IMR-90 (cell line): ENCODE measurements around the gene MMP24. TPM values are rescaled to one million over a fixed set of nuclear protein-coding genes. Genes with fewer than 3 reads are reported as not detected.

Experiments used
- ATAC-seq: fragments of 200-7000 bp; cut with Tn5 transposase; 2 replicates; pipeline ENCODE4 v1.9.1; 2020; ENCODE audit warnings: low read depth, mild to moderate bottlenecking, moderate library complexity
- BruUV-seq: library from RNA; stranded (reverse); fragments of 400-500 nt; replicated peaks from 2 replicates; lab custom pipeline; 2021; lab: Mats Ljungman, UMichigan
- CTCF ChIA-PET: fragments of 300-600 bp; formaldehyde crosslinking; extraction: SDS; loops from one replicate; lab custom pipeline; 2021; ENCODE audit warnings: antibody characterized with exemption; lab: Yijun Ruan, JAX
- POLR2A ChIA-PET: fragments of 300-600 bp; sonication (Branson Sonifier 250); formaldehyde crosslinking; loops from one replicate; lab custom pipeline; 2022; ENCODE audit warnings: antibody characterized with exemption; ENCODE audit not compliant: unreplicated experiment; lab: Charles Lee
- DNase-seq: peaks from one replicate; pipeline ENCODE4 v3.0.0; 2013
- H2AFZ ChIP-seq: replicated peaks from 2 replicates; pipeline ENCODE3; 2013; ENCODE audit warnings: low read length, mild to moderate bottlenecking; ENCODE audit not compliant: poor library complexity
- H2AK5ac ChIP-seq: 2 replicates; pipeline ENCODE4 v1.6.1; 2013; ENCODE audit warnings: low read depth, low read length, inconsistent platforms
- H2AK9ac ChIP-seq: replicated peaks from 2 replicates; pipeline ENCODE3; 2013; ENCODE audit warnings: mild to moderate bottlenecking, low read depth, low read length, moderate library complexity; ENCODE audit not compliant: poor library complexity
- H2BK120ac ChIP-seq: 2 replicates; pipeline ENCODE4 v1.6.1; 2013; ENCODE audit warnings: low read depth, low read length, inconsistent platforms
- H2BK15ac ChIP-seq: 3 replicates; pipeline ENCODE4 v1.6.1; 2013; ENCODE audit warnings: low read depth, low read length, inconsistent platforms
- H2BK20ac ChIP-seq: 2 replicates; pipeline ENCODE4 v1.6.1; 2013; ENCODE audit warnings: low read depth, mild to moderate bottlenecking, inconsistent platforms, low read length, moderate library complexity
- H2BK5ac ChIP-seq: 2 replicates; pipeline ENCODE4 v1.6.1; 2013; ENCODE audit warnings: mild to moderate bottlenecking, low read depth, low read length, inconsistent platforms; ENCODE audit not compliant: poor library complexity, severe bottlenecking
- H3K14ac ChIP-seq: replicated peaks from 2 replicates; pipeline ENCODE4 v1.6.1; 2013; ENCODE audit warnings: low read depth, low read length, inconsistent platforms
- H3K18ac ChIP-seq: 2 replicates; pipeline ENCODE4 v1.6.1; 2013; ENCODE audit warnings: low read depth, low read length, control low read depth
- H3K23ac ChIP-seq: 2 replicates; pipeline ENCODE4 v1.6.1; 2013; ENCODE audit warnings: low read depth, low read length, inconsistent platforms
- H3K27ac ChIP-seq: 2 replicates; pipeline ENCODE4 v1.5.1; 2013; ENCODE audit warnings: mild to moderate bottlenecking, control low read depth, low read length; ENCODE audit not compliant: insufficient read depth
- H3K27me3 ChIP-seq: 2 replicates; pipeline ENCODE4 v1.6.1; 2013; ENCODE audit warnings: low read length; ENCODE audit not compliant: control insufficient read depth, insufficient read depth
- H3K36me3 ChIP-seq: 2 replicates; pipeline ENCODE4 v1.6.1; 2013; ENCODE audit warnings: low read length, mixed read lengths; ENCODE audit not compliant: control insufficient read depth, insufficient read depth
- H3K4ac ChIP-seq: 2 replicates; pipeline ENCODE4 v1.6.1; 2013; ENCODE audit warnings: low read depth, low read length, inconsistent platforms
- H3K4me1 ChIP-seq: 2 replicates; pipeline ENCODE4 v1.6.1; 2013; ENCODE audit warnings: low read length, mixed read lengths; ENCODE audit not compliant: control insufficient read depth, insufficient read depth
- H3K4me2 ChIP-seq: 2 replicates; pipeline ENCODE4 v1.6.1; 2013; ENCODE audit warnings: low read depth, mild to moderate bottlenecking, control low read depth, low read length, moderate library complexity
- H3K4me3 ChIP-seq: 2 replicates; pipeline ENCODE4 v1.5.1; 2013; ENCODE audit warnings: low read depth, mild to moderate bottlenecking, control low read depth, low read length, moderate library complexity; ENCODE audit not compliant: insufficient read depth
- H3K56ac ChIP-seq: 2 replicates; pipeline ENCODE4 v1.6.1; 2013; ENCODE audit warnings: low read length, inconsistent platforms; ENCODE audit not compliant: insufficient read depth; ENCODE audit errors: extremely low read depth
- H3K79me1 ChIP-seq, 2 experiments: 2 replicates each; pipeline ENCODE4 v1.6.1; 2013; ENCODE audit warnings: low read length in 2 of 2, inconsistent platforms in 1 of 2, low read depth in 1 of 2
- H3K9ac ChIP-seq: 2 replicates; pipeline ENCODE4 v1.6.1; 2013; ENCODE audit warnings: low read depth, low read length, control low read depth
- H3K9me1 ChIP-seq: 2 replicates; pipeline ENCODE4 v1.6.1; 2013; ENCODE audit warnings: low read length, inconsistent platforms; ENCODE audit not compliant: insufficient read depth
- H3K9me3 ChIP-seq: 2 replicates; pipeline ENCODE4 v1.6.1; 2013; ENCODE audit warnings: low read length; ENCODE audit not compliant: control insufficient read depth, insufficient read depth
- H4K20me1 ChIP-seq: 2 replicates; pipeline ENCODE4 v1.6.1; 2013; ENCODE audit warnings: low read length, inconsistent platforms; ENCODE audit not compliant: insufficient read depth
- H4K5ac ChIP-seq: 2 replicates; pipeline ENCODE4 v1.6.1; 2013; ENCODE audit warnings: mild to moderate bottlenecking, low read depth, low read length, control low read depth
- H4K8ac ChIP-seq, 2 experiments: 2 replicates each; pipeline ENCODE4 v1.6.1; 2013; ENCODE audit warnings: low read depth in 2 of 2, low read length in 2 of 2, control low read depth in 1 of 2, inconsistent platforms in 1 of 2
- H4K91ac ChIP-seq: 2 replicates; pipeline ENCODE4 v1.6.1; 2013; ENCODE audit warnings: low read depth, low read length, inconsistent platforms; ENCODE audit not compliant: insufficient read depth
- MAFK ChIP-seq: IDR thresholded peaks from 2 replicates; pipeline ENCODE4 v1.6.1; 2012; ENCODE audit warnings: low read depth, low read length, improper control_type of control experiment
- MXI1 ChIP-seq: IDR thresholded peaks from 2 replicates; pipeline ENCODE4 v1.6.1; 2012; ENCODE audit warnings: low read depth, mild to moderate bottlenecking, low read length, moderate library complexity, borderline replicate concordance
- dilution Hi-C: fragments of 300-500 bp; cut with HindIII; formaldehyde crosslinking; loops from one replicate; pipeline ENCODE4 v1.14.3; 2018; ENCODE audit warnings: low sequenced_read_pairs; ENCODE audit not compliant: unreplicated experiment
- in situ Hi-C: fragments of 300-500 bp; cut with MboI; formaldehyde crosslinking; loops from 3 replicates; pipeline ENCODE4 v1.14.3; 2019; ENCODE audit warnings: low sequenced_read_pairs, inconsistent platforms, mixed read lengths
- intact Hi-C: fragments of 100-400 bp; cut with micrococcal nuclease; formaldehyde crosslinking; loops from 2 replicates; pipeline ENCODE4 v1.10.0; 2022
- polyA plus RNA-seq, 3 experiments: library from polyadenylated mRNA; depleted of rRNA; stranded (reverse); fragments of >200 nt; gene quantifications; 2 replicates each; pipeline ENCODE4 v1.2.3, GENCODE V29; 2012; ENCODE audit warnings: low replicate concordance in 1 of 3
- total RNA-seq: library from RNA; depleted of rRNA; stranded (reverse); fragments of >200 nt; gene quantifications from 2 replicates; pipeline ENCODE4 v1.2.3, GENCODE V29; 2012

MMP24 gene
- total and polyA plus RNA-seq, 2 of the 4 experiments (the other 2 are of a cell fraction): 0.36 to 0.79 TPM

DNA sequence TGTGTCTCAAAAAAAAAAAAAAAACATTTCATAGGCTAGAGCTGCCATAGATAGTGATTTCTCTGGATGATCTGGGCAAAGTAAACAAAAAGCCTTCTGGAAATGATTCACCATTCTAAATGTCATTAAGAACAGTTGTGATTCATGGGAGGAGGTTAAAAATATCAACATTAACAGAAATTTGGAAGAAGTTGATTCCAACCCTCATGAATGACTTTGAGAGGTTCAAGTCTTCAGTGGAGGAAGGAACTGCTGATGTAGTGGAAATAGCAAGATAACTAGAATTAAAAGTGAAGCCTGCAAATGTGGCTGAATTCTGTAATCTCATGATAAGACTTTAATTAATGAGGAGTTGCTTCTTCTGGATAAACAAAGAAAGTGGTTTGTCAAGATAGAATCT is 26.8 kb upstream of the MMP24 start:
- Histone ChIP-seq H3K9ac (no peak overlapping the region), H3K27ac (no peak overlapping the region), H3K27me3 (no peaks in the 10 kb centered on the region), H2AFZ (no peak overlapping the region), H3K36me3 (no peaks in the 10 kb centered on the region), H2AK5ac (no peak overlapping the region), H3K14ac (no peak overlapping the region), H3K56ac (no peak overlapping the region), H4K5ac (no peak overlapping the region; the same call in 1 of the 2 replicates), H4K8ac (no peak overlapping the region), H2BK120ac (no peak overlapping the region), H2BK15ac (no peak overlapping the region), H3K9me1 (no peaks in the 10 kb centered on the region), H3K4me1 (peaks cover 2% of the 10 kb centered on the region; the same call in 1 of the 2 replicates), H3K79me1 (no peaks in the 10 kb centered on the region), H3K18ac (no peak overlapping the region), H3K4me2 (peak overlapping the region; percentile 22; the same call in 1 of the 2 replicates), H4K20me1 (0 out of 2 replicates have a peak, but pooled peaks cover 4% of the 10 kb centered on the region), H2AK9ac (no peak overlapping the region), H2BK5ac (peak overlapping the region; percentile 65), H3K9me3 (peaks cover 15% of the 10 kb centered on the region), H3K4ac (no peak overlapping the region), H3K4me3 (no peak overlapping the region), H4K91ac (no peak overlapping the region), H2BK20ac (no peak overlapping the region), H3K23ac (no peak overlapping the region)
- intact Hi-C loops: loop anchor here (10.0 kb wide), 1 partner anchor 325 kb away; the partner anchor contains the start of genes ACSS2 and GGT7
- CTCF ChIA-PET: no interaction called here
- DNase-seq (peak; percentile 66), ATAC-seq (peak; percentile 62)
- no TSS peak for BruUV-seq
- dilution Hi-C loops: no loop called here
- no peak for TF ChIP-seq MXI1
- peak; percentile 66 for TF ChIP-seq MAFK
- in situ Hi-C loops: loop anchor here (10.0 kb wide), 1 partner anchor 55 kb away; the partner anchor contains the start of gene EDEM2
- POLR2A ChIA-PET: no interaction called here
